GM19397 (cell line): Measurements from ENCODE around the gene CHIA.
A peak's percentile ranks its signal among the peaks of the same experiment; 100 is the strongest.
"Not testable (repeated sequence)": the region's sequence is repeated elsewhere in the genome, so short reads cannot be mapped to it uniquely, and the experiment has no call there.

Source experiments
- ATAC-seq: cut with Tn5 transposase; IDR thresholded peaks from one replicate; pipeline ENCODE4 v1.9.1; 2021; ENCODE audit warnings: mild to moderate bottlenecking, moderate library complexity; ENCODE audit not compliant: unreplicated experiment

CHIA gene

GRCh38 chr1:111283838-111284237, 6.8 kb upstream of the CHIA start:
- ATAC-seq: no peak

- ATAC-seq: no peak
These were observed 4.8 kb upstream of the CHIA start for GRCh38 chr1:111285879-111286278.

- ATAC-seq: no peak
These were observed 3.7 kb upstream of the CHIA start for GRCh38 chr1:111286912-111287311.

GRCh38 chr1:111289371-111289770, 1.3 kb upstream of the CHIA start:
- no peak for ATAC-seq

- ATAC-seq: no peak
These were observed 547 bp upstream of the CHIA start for GRCh38 chr1:111290104-111290503.

- no peak for ATAC-seq
These were observed 3.7 kb downstream of the CHIA start for GRCh38 chr1:111294390-111294789.

GRCh38 chr1:111302374-111302773, 11.7 kb downstream of the CHIA start:
- no peak for ATAC-seq

GRCh38 chr1:111309690-111310089, 19.0 kb downstream of the CHIA start:
- ATAC-seq: no peak

- ATAC-seq: no peak
These were observed 27.9 kb downstream of the CHIA start for GRCh38 chr1:111318523-111318922.

GRCh38 chr1:111320066-111320879, 29.6 kb downstream of the CHIA start:
- ATAC-seq: no peak

GRCh38 chr1:111323231-111323630, 32.6 kb downstream of the CHIA start:
- ATAC-seq: no peak

- no peak for ATAC-seq
These were observed 41.5 kb downstream of the CHIA start for GRCh38 chr1:111332190-111332589.

GRCh38 chr1:111334169-111334568, 43.5 kb downstream of the CHIA start:
- no peak for ATAC-seq

GRCh38 chr1:111335214-111335877, 44.7 kb downstream of the CHIA start:
- ATAC-seq: not testable (repeated sequence)

GRCh38 chr1:111338849-111339248, 48.2 kb downstream of the CHIA start:
- not testable (repeated sequence) for ATAC-seq

GRCh38 chr1:111346089-111346885, 55.6 kb downstream of the CHIA start:
- ATAC-seq: peak; percentile 94

- ATAC-seq: no peak
These were observed 56.4 kb downstream of the CHIA start for GRCh38 chr1:111347026-111347425.

GRCh38 chr1:111351700-111352099, 61.0 kb downstream of the CHIA start:
- ATAC-seq: no peak

- no peak for ATAC-seq
These were observed 63.9 kb downstream of the CHIA start for GRCh38 chr1:111354584-111354983.

GRCh38 chr1:111358964-111359363, 68.3 kb downstream of the CHIA start:
- ATAC-seq: no peak

GRCh38 chr1:111359376-111359775, 68.7 kb downstream of the CHIA start:
- ATAC-seq: no peak

- ATAC-seq: not testable (repeated sequence)
These were observed 69.6 kb downstream of the CHIA start for GRCh38 chr1:111360257-111360656.
